Stimulated activated CD4-positive, alpha-beta T cell treated with anti-CD3 and anti-CD28 coated beads, Interleukin-15, amount 100 ng/mL, for 1 hour (primary cell): Measurements from ENCODE around the gene CFAP126.
"Not testable (repeated sequence)": the region's sequence is repeated elsewhere in the genome, so short reads cannot be mapped to it uniquely, and the experiment has no call there.

Source experiments
- DNase-seq, 2 donors: peaks; one replicate each; pipeline ENCODE4 v3.0.0-alpha.2; 2020; ENCODE audit warnings: low read depth in 1 of 2, low spot score in 1 of 2

The CFAP126 gene

DNA sequence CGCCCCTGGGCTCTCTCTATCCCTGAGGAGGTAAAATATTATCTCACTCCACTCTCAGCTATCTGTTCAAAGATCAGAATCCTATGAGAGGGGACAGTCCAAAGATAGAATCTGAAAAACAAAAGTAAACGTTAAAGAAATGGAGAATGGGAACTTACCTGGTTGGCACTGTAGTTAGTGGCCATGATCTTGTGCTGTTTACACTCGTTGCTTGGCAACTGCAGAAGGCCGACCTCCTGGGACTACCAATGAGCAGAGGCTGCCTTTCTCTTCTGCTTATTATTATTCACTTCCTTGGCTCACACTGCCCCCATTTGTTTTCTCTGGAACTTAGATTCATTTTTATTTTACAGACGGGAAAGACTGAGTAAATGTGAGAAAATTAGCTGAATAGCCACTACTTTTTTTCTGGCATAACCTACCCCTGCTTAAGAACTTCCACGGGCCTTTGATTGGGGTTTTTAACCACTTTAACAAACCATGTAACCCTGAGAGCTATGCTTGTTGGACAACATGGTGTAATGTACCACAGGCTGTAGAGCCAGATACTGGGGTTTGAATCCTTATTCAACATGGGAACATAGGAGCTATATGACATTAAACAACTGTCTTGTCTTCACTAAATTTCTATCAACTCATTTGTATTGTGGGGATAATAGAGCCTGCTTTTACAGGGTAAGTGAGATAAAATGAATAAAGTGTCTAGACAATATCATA is at the start of gene CFAP126:
TSS of gene CFAP126 (minus strand) at position 193 of the 717 bp plus-strand sequence. CDS start at position 185, 8 bp downstream.
- no peak for DNase-seq

GRCh38 chr1:161413050-161413449 is 45.4 kb upstream of the CFAP126 start:
- not testable (repeated sequence) for DNase-seq

GRCh38 chr1:161410636-161410970 is 42.9 kb upstream of the CFAP126 start:
- DNase-seq, result not testable (repeated sequence)

DNA sequence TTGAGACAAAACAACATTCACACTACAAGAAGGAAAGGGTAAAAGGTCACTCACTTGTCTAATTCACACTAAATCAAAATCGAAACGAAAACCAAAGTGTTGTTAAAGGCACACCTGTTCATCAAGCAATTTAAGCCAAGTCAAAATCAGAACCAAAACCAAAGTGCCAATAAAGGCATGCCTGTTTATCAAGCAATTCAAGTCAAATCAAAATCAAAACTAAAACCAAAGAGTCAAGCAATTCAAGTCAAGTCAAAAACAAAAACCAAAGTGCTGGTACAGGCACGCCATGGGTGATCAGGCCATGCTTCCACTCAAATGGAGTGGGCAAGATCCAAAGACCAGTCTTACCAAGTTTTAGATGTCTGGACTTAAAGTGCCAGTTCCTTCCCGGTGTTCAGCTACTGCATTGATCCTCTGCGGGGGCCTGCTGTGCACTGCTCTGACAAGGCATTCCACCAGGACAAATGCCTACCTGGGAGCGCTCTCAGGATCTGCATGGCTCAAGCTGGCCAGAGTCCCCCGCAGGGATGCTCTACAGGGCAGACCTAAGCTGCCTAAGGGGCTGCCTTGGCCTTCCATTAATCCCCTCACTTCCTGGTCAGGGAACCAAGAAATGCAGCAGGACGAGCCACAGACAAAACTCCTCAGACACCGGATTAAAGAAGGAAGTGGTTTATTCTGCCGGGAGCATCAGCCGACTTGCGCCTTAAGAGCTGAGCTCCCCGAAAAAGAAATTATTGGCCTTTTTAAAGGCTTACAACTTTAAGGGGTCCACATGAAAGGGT is 42.4 kb upstream of the CFAP126 start:
- not testable (repeated sequence) for DNase-seq

DNA sequence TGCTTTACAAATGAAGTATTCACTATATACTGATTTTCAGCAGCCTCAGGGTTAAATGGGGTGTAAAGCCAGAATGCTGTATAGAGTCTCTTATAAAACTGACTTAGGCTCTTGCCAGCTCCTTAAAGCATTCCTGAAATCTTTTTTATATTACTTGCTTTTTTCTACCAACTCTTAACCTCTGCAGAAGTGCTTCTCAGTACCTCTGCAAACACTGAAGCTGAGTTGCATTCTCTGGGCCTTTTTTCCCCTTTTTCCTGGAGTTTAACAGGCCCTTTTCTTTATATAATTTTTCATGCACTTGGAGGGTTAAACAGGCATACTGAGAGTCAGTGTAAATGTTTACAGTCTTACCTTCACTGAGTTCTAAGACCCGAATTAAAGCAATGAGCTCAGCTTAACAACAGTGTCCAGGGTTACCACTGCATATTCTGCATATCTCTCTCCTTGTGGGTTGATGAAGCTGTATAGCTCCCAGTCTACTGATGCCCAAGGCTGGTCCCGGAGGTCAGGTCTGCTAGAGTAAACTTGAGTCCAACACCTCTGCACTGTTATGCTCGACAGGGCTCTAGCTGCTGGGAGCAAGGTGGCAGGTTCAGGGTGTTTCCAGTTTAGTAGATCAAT is 40.9 kb upstream of the CFAP126 start:
- no peak for DNase-seq

DNA sequence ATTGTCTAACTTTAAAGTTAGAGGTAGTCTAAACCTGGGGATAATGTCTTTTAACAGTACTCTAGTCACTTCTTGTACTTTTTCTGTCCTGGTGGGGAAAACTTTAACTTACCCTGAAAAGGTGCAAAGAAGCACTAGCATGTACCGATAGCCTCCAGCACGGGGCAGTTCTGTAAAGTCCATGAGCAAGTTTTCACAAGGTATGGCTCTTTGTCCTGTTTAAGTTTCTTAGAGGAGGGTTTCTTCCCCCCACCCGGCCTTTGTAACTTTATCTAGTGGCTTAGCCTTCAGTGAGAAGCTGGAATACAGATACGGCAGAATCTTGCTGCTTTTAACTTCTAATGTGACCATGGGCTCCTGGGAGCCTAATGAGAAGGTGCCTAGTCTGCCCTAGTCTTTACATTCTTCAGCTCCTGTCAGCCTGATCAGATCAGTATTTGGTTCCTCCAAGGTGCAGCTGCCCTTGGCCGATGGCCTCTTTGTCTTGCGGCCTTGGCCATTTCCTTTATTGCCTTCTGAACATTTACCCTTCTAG is 39.8 kb upstream of the CFAP126 start:
- no peak for DNase-seq

DNA sequence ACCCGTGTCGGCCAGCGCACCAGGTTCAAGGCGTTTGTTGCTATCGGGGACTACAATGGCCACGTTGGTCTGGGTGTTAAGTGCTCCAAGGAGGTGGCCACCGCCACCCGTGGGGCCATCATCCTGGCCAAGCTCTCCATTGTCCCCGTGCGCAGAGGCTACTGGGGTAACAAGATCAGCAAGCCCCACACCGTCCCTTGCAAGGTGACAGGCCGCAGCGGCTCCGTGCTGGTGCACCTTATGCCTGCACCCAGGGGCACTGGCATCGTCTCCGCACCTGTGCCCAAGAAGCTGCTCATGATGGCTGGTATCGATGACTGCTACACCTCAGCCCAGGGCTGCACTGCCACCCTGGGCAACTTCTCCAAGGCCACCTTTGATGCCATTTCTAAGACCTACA is 38.9 kb upstream of the CFAP126 start:
- not testable (repeated sequence) for DNase-seq

DNA sequence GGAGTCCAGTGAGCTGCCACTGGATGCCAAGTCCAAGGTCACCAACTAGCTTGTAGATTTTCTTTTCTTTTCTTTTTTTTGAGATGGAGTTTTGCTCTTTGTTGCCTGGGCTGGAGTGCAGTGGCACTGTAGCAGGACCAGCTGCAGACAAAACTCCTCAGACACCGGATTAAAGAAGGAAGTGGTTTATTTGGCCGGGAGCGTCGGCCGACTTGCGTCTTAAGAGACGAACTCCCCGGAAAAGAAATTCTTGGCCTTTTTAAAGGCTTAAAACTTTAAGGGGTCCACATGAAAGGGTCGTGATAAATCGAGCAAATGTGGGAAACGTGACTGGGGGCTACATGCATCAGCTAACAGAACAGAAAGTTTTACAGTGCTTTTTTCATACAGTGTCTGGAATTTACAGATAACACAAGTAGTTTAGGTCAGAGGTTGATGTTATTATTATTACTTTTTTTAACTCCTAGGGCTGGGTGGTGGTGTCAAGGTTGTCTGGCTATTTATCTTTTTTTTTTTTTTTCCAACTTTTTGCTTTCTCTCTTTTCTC is 36.4 kb upstream of the CFAP126 start:
- DNase-seq, result no peak

DNA sequence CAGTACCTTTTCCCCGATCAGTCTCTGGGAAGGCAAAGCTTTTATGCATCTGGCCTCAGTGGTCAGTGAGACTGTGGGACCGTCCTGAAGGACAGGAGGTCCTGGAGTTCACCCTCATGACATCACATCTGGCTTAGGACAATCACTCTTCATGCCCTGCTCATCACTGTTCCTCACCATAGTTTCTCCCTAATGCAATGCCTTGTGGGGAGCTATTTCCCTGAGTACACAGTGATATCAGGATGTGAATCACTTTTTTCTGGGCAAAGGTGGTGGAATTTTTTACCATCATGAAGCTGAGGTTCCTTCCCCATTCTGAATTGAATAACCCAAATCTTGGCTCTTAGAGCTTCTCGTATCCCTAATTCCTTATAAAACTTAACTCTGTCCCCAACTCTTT is 34.8 kb upstream of the CFAP126 start:
- DNase-seq, result no peak

DNA sequence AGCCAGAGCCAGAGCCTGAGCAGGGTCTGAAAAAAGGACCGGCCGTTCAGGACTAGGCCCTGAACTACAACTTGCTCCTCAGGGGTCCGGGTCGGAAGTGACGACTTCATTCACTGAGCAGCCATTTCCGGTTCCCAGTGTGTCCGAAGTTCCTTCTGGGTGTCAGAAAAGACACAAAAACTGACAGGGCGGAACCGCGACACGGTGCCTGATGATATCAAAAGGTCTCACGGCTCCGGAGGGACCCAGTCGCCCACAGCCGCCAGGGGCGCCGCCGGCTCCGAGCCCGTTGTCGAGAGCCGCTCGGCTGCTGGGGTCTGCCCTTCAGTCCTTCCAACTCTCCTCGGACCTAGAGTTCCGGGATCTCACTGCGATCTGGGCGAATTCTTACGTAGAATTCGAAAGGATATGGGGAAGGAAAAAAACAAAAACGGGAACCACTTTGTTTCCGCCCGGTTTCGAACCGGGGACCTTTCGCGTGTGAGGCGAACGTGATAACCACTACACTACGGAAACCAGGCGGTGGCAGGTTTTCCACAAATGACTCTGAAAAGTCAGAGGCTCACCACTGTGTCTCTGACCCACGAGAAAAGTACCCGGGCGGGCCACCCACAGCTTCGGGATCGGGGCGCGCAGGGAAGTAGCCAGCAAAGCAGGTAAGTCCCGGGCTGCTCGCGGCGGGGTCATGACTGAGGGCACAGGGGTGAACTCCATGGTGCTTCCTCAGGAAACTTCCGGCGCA is 31.8 kb upstream of the CFAP126 start:
- peak; percentile 89 to 90 for DNase-seq

GRCh38 chr1:161398900-161399256 is 31.2 kb upstream of the CFAP126 start:
- DNase-seq, result no peak

GRCh38 chr1:161397038-161397437 is 29.4 kb upstream of the CFAP126 start:
- DNase-seq, result not testable (repeated sequence)

- no peak for DNase-seq
These were observed 25.5 kb upstream of the CFAP126 start for GRCh38 chr1:161393151-161393550.

GRCh38 chr1:161391611-161392010 is 23.9 kb upstream of the CFAP126 start:
- no peak for DNase-seq

DNA sequence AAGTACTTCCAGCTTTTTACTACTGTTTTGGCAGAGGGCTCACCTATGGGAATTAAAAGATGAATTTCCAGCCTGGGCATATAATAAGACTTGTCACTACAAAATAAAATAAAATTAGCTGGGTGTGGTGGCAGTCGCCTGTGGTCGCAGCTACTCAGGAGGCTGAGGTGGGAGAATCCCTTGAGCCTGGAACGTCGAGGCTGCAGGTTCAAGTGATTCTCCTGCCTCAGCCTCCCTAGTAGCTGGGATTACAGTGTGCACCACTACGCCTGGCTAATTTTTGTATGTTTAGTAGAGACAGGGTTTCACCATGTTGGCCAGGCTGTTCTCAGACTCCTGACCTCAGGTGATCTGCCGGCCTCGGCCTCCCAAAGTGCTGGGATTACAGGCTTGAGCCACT is 23.5 kb upstream of the CFAP126 start:
- DNase-seq, result not testable (repeated sequence)

DNA sequence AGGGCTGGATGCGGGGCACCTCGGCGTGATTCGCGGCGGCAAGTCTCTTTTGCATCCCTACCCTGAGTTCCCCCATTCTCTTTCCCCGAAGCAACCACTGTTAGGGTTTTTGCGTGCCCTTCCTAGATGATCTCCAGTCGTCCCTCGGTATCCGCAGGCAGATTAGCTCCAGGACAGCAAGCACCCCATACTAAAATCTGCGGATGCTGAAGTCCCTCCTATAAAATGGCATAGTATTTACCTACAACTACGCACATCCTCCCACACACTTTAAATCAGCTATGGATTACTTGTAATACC is 22.8 kb upstream of the CFAP126 start:
- no peak for DNase-seq

- peak; percentile 84 to 86 for DNase-seq
These were observed 22.2 kb upstream of the CFAP126 start for GRCh38 chr1:161389691-161390558.

DNA sequence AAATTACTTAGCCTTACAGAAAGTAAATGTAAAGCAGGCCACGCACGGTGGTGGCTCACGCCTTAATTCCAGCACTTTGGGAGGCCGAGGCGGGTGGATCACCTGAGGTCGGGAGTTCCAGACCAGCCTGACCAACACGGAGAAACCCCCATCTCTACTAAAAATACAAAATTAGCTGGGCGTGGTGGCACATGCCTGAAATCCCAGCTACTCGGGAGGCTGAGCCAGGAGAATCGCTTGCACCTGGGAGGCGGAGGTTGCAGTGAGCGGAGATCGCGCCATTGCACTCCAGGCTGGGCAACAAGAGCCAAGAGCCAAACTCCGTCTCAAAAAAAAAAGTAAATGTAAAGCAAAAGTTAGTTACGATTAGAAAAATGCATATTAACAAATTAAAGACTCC is 21.5 kb upstream of the CFAP126 start:
- DNase-seq, result not testable (repeated sequence)

DNA sequence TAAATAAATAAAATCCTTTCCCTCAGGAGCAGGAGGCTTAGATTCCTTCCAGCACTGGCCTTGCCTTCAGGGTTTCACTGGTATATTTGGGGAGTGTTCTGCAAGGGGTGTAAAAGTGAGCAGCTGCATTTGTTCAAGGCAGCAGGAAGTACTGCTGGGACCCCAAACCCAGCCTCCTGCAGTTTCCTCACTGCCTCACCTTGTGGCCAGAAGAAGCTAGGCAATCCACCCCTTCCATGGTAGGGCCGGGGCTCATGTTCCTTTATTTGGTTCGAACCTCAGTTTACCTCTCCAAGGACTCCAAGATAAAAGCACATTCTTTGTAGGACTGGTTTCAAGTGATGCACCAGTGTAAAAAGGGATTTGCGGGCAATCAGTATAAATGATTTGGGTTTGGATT is 21.0 kb upstream of the CFAP126 start:
- DNase-seq, result no peak
